K562 (cell line): ENCODE results near the gene ITPRID2. TPM values are rescaled to one million over a fixed set of nuclear protein-coding genes. Genes with fewer than 3 reads are reported as not detected.

ENCODE experiments used
- CREBBP ChIP-seq: IDR thresholded peaks from one replicate; pipeline ENCODE4 v1.6.1; 2012; ENCODE audit warnings: low read depth, mild to moderate bottlenecking, control low read depth, inconsistent platforms, low read length
- ESRRB ChIP-seq: fragments of 250-450 bp; sonication (Bioruptor Pico); IDR thresholded peaks from 2 replicates; pipeline ENCODE4 v1.5.0; 2020; ENCODE audit warnings: mild to moderate bottlenecking, moderate library complexity, borderline replicate concordance
- NR4A1 ChIP-seq, 2 experiments: fragments of 250-450 bp in 1 of 2; fragments of 450-650 bp in 1 of 2; sonication (Bioruptor Pico) in 1 of 2; IDR thresholded peaks; 2 replicates each; pipeline versions ENCODE4 v1.4.0 to v1.6.1; 2016 to 2020; ENCODE audit warnings: mild to moderate bottlenecking in 2 of 2, missing compliant biosample characterization in 1 of 2, missing genetic modification characterization in 1 of 2, moderate library complexity in 1 of 2
- SMAD2 ChIP-seq: fragments of 150-350 bp; IDR thresholded peaks from 2 replicates; pipeline ENCODE4 v1.6.1; 2014; ENCODE audit warnings: low read depth, mild to moderate bottlenecking, low read length
- TAF1 ChIP-seq: IDR thresholded peaks from 2 replicates; pipeline ENCODE4 v1.6.1; 2011; ENCODE audit warnings: mild to moderate bottlenecking, low read length, moderate library complexity; ENCODE audit not compliant: insufficient read depth, control insufficient read depth, severe bottlenecking; ENCODE audit errors: extremely low read depth
- TAL1 ChIP-seq: fragments of 450-650 bp; IDR thresholded peaks from 2 replicates; pipeline ENCODE4 v1.6.1; 2016; ENCODE audit warnings: mild to moderate bottlenecking
- ZNF253 ChIP-seq: fragments of 250-450 bp; sonication (Bioruptor Pico); conservative IDR thresholded peaks from 2 replicates; pipeline ENCODE4 v1.6.1; 2021; ENCODE audit warnings: mild to moderate bottlenecking
- polyA plus RNA-seq, 8 experiments: library from polyadenylated mRNA; depleted of rRNA in 4 of 8; stranded (reverse) in 5 of 8; unstranded in 3 of 8; fragments of >200 nt; fragmentation: Nextera tagmentation in 2 of 8; fragmentation: Illumina TruSeq in 1 of 8; extraction: Ambion mirVana in 2 of 8; extraction: Trizol in 1 of 8; gene quantifications; 2 replicates each; pipeline versions ENCODE4 v1.2.1 to v1.2.3, GENCODE V29; 2011 to 2014; ENCODE audit warnings: inconsistent platforms in 1 of 8, missing spikeins in 1 of 8
- total RNA-seq, 7 experiments: library from RNA; depleted of rRNA in 6 of 7; stranded (reverse); fragments of >200 nt in 6 of 7; fragmentation: Illumina TruSeq in 2 of 7; extraction: Trizol in 2 of 7; gene quantifications; 2 replicates each; pipeline versions ENCODE4 v1.2.1 to v1.2.3, GENCODE V29; 2011 to 2021; ENCODE audit warnings: low replicate concordance in 1 of 7
- TF ChIP-seq, protein P1 (sequence below): fragments of 250-450 bp; sonication (Bioruptor Pico); IDR thresholded peaks from 2 replicates; pipeline ENCODE4 v1.4.0; 2020
- TF ChIP-seq, protein P2 (sequence below): fragments of 200-600 bp; sonication (generic); IDR thresholded peaks from one replicate; pipeline ENCODE4 v1.6.1; 2012; ENCODE audit warnings: mild to moderate bottlenecking, low read depth, low read length, inconsistent platforms

ITPRID2 gene
- total and polyA plus RNA-seq, 9 of the 15 experiments (the other 6 are each of a cell fraction or from before 2014, with no cell fraction given): 18.5 to 77.8 (median 52.0) TPM

DNA sequence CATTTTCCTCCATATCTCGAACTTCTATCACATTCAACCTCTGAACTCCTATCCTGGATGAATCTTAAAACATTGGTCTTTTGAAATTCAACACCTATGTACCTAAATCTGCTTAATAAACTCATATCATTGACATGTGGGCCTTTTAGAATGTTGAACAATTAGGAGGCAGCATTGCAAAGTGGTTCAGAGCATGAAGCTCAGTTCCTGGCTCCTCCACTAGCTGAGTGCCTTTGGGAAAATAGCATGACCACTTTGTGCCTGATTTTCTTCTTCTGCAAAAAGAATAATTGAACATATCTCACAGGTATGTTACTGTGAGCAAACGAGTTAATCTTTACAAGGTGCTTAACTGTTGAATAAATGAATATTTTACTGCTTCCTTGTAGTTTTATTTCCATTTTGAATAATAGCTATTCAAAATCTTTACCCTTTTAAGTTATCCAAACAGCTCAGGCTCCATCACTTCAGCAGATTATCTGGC, 14.3 kb upstream of the ITPRID2 start (continued):
- TF ChIP-seq, protein P1, sequence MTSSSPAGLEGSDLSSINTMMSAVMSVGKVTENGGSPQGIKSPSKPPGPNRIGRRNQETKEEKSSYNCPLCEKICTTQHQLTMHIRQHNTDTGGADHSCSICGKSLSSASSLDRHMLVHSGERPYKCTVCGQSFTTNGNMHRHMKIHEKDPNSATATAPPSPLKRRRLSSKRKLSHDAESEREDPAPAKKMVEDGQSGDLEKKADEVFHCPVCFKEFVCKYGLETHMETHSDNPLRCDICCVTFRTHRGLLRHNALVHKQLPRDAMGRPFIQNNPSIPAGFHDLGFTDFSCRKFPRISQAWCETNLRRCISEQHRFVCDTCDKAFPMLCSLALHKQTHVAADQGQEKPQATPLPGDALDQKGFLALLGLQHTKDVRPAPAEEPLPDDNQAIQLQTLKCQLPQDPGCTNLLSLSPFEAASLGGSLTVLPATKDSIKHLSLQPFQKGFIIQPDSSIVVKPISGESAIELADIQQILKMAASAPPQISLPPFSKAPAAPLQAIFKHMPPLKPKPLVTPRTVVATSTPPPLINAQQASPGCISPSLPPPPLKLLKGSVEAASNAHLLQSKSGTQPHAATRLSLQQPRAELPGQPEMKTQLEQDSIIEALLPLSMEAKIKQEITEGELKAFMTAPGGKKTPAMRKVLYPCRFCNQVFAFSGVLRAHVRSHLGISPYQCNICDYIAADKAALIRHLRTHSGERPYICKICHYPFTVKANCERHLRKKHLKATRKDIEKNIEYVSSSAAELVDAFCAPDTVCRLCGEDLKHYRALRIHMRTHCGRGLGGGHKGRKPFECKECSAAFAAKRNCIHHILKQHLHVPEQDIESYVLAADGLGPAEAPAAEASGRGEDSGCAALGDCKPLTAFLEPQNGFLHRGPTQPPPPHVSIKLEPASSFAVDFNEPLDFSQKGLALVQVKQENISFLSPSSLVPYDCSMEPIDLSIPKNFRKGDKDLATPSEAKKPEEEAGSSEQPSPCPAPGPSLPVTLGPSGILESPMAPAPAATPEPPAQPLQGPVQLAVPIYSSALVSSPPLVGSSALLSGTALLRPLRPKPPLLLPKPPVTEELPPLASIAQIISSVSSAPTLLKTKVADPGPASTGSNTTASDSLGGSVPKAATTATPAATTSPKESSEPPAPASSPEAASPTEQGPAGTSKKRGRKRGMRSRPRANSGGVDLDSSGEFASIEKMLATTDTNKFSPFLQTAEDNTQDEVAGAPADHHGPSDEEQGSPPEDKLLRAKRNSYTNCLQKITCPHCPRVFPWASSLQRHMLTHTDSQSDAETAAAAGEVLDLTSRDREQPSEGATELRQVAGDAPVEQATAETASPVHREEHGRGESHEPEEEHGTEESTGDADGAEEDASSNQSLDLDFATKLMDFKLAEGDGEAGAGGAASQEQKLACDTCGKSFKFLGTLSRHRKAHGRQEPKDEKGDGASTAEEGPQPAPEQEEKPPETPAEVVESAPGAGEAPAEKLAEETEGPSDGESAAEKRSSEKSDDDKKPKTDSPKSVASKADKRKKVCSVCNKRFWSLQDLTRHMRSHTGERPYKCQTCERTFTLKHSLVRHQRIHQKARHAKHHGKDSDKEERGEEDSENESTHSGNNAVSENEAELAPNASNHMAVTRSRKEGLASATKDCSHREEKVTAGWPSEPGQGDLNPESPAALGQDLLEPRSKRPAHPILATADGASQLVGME (CRISPR knock-in tag): no peak
- TF ChIP-seq, protein P2, sequence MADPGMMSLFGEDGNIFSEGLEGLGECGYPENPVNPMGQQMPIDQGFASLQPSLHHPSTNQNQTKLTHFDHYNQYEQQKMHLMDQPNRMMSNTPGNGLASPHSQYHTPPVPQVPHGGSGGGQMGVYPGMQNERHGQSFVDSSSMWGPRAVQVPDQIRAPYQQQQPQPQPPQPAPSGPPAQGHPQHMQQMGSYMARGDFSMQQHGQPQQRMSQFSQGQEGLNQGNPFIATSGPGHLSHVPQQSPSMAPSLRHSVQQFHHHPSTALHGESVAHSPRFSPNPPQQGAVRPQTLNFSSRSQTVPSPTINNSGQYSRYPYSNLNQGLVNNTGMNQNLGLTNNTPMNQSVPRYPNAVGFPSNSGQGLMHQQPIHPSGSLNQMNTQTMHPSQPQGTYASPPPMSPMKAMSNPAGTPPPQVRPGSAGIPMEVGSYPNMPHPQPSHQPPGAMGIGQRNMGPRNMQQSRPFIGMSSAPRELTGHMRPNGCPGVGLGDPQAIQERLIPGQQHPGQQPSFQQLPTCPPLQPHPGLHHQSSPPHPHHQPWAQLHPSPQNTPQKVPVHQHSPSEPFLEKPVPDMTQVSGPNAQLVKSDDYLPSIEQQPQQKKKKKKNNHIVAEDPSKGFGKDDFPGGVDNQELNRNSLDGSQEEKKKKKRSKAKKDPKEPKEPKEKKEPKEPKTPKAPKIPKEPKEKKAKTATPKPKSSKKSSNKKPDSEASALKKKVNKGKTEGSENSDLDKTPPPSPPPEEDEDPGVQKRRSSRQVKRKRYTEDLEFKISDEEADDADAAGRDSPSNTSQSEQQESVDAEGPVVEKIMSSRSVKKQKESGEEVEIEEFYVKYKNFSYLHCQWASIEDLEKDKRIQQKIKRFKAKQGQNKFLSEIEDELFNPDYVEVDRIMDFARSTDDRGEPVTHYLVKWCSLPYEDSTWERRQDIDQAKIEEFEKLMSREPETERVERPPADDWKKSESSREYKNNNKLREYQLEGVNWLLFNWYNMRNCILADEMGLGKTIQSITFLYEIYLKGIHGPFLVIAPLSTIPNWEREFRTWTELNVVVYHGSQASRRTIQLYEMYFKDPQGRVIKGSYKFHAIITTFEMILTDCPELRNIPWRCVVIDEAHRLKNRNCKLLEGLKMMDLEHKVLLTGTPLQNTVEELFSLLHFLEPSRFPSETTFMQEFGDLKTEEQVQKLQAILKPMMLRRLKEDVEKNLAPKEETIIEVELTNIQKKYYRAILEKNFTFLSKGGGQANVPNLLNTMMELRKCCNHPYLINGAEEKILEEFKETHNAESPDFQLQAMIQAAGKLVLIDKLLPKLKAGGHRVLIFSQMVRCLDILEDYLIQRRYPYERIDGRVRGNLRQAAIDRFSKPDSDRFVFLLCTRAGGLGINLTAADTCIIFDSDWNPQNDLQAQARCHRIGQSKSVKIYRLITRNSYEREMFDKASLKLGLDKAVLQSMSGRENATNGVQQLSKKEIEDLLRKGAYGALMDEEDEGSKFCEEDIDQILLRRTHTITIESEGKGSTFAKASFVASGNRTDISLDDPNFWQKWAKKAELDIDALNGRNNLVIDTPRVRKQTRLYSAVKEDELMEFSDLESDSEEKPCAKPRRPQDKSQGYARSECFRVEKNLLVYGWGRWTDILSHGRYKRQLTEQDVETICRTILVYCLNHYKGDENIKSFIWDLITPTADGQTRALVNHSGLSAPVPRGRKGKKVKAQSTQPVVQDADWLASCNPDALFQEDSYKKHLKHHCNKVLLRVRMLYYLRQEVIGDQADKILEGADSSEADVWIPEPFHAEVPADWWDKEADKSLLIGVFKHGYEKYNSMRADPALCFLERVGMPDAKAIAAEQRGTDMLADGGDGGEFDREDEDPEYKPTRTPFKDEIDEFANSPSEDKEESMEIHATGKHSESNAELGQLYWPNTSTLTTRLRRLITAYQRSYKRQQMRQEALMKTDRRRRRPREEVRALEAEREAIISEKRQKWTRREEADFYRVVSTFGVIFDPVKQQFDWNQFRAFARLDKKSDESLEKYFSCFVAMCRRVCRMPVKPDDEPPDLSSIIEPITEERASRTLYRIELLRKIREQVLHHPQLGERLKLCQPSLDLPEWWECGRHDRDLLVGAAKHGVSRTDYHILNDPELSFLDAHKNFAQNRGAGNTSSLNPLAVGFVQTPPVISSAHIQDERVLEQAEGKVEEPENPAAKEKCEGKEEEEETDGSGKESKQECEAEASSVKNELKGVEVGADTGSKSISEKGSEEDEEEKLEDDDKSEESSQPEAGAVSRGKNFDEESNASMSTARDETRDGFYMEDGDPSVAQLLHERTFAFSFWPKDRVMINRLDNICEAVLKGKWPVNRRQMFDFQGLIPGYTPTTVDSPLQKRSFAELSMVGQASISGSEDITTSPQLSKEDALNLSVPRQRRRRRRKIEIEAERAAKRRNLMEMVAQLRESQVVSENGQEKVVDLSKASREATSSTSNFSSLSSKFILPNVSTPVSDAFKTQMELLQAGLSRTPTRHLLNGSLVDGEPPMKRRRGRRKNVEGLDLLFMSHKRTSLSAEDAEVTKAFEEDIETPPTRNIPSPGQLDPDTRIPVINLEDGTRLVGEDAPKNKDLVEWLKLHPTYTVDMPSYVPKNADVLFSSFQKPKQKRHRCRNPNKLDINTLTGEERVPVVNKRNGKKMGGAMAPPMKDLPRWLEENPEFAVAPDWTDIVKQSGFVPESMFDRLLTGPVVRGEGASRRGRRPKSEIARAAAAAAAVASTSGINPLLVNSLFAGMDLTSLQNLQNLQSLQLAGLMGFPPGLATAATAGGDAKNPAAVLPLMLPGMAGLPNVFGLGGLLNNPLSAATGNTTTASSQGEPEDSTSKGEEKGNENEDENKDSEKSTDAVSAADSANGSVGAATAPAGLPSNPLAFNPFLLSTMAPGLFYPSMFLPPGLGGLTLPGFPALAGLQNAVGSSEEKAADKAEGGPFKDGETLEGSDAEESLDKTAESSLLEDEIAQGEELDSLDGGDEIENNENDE: no peak
- TF ChIP-seq ESRRB (CRISPR knock-in tag): no peak
- no peak for TF ChIP-seq CREBBP
- no peak for TF ChIP-seq NR4A1 (CRISPR knock-in tag; IDR thresholded peaks at IDR 0.05)
- no peak for TF ChIP-seq NR4A1 (tag; IDR thresholded peaks at IDR 0.05)
- TF ChIP-seq ZNF253 (CRISPR knock-in tag): no peak
- no peak for TF ChIP-seq SMAD2
- no peak for TF ChIP-seq TAL1
- TF ChIP-seq TAF1: no peak
